MV-4-11 (cell line): ENCODE measurements around the gene ARGLU1.
"Not testable (repeated sequence)": the region's sequence is repeated elsewhere in the genome, so short reads cannot be mapped to it uniquely, and the experiment has no call there.

Source experiments
- DNase-seq: peaks from one replicate; lab custom pipeline; 2025; lab: John Stamatoyannopoulos, UW

ARGLU1 gene

GRCh38 chr13:106567474-106568298 lies at the start of gene ARGLU1:
Gene ARGLU1 (minus strand): TSS chr13:106568137. CDS start chr13:106567919, 218 bp downstream.
- DNase-seq: peak; percentile 87

- no peak for DNase-seq
Measured at GRCh38 chr13:106617561-106617960, 49.6 kb upstream of the ARGLU1 start.

- DNase-seq: no peak
Measured at GRCh38 chr13:106616729-106617128, 48.8 kb upstream of the ARGLU1 start.

- no peak for DNase-seq
Measured at GRCh38 chr13:106614874-106615273, 46.9 kb upstream of the ARGLU1 start.

- DNase-seq: peak; percentile 79
Measured at GRCh38 chr13:106612688-106613087, 44.8 kb upstream of the ARGLU1 start.

GRCh38 chr13:106610486-106610885 lies 42.5 kb upstream of the ARGLU1 start:
- DNase-seq: no peak

- no peak for DNase-seq
Measured at GRCh38 chr13:106609116-106609515, 41.2 kb upstream of the ARGLU1 start.

GRCh38 chr13:106603546-106603945 lies 35.6 kb upstream of the ARGLU1 start:
- no peak for DNase-seq

GRCh38 chr13:106602178-106602577 lies 34.2 kb upstream of the ARGLU1 start:
- no peak for DNase-seq

- no peak for DNase-seq
Measured at GRCh38 chr13:106601489-106601888, 33.6 kb upstream of the ARGLU1 start.

- not testable (repeated sequence) for DNase-seq
Measured at GRCh38 chr13:106600798-106601135, 32.8 kb upstream of the ARGLU1 start.

GRCh38 chr13:106599875-106600797 lies 32.2 kb upstream of the ARGLU1 start:
- DNase-seq: no peak

GRCh38 chr13:106597749-106598395 lies 29.9 kb upstream of the ARGLU1 start:
- DNase-seq: no peak

GRCh38 chr13:106597186-106597585 lies 29.2 kb upstream of the ARGLU1 start:
- no peak for DNase-seq

GRCh38 chr13:106596275-106596937 lies 28.5 kb upstream of the ARGLU1 start:
- no peak for DNase-seq

GRCh38 chr13:106595625-106596024 lies 27.7 kb upstream of the ARGLU1 start:
- DNase-seq: no peak

GRCh38 chr13:106594980-106595379 lies 27.0 kb upstream of the ARGLU1 start:
- no peak for DNase-seq

- DNase-seq: peak; percentile 60
Measured at GRCh38 chr13:106593132-106593531, 25.2 kb upstream of the ARGLU1 start.

GRCh38 chr13:106591299-106591698 lies 23.4 kb upstream of the ARGLU1 start:
- DNase-seq: no peak

GRCh38 chr13:106589716-106590115 lies 21.8 kb upstream of the ARGLU1 start:
- no peak for DNase-seq

- DNase-seq: no peak
Measured at GRCh38 chr13:106588367-106588766, 20.4 kb upstream of the ARGLU1 start.

- DNase-seq: no peak
Measured at GRCh38 chr13:106587787-106588186, 19.9 kb upstream of the ARGLU1 start.
